Measurements from ENCODE around the gene HPGD.

DNA sequence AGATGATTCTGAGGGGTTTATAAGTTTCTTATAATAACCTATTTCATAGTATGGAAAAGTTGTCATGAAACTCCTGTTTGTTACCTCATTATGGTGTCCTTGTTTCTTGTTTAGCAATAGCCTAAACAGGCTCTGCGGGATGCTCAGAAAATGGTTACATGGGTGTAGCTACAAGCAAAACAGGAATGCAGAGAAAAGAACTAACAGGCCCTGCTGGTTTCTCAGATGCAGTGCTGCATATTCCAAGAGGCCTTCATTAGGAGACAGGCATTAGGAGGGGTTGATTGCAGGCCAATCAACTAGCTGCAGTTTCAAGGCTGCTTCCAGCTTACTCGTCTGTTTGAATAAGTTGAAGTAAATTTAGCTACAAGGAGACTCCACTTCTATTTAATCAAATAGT lies 37.6 kb upstream of the HPGD start:
- TF ChIP-seq, protein P1, sequence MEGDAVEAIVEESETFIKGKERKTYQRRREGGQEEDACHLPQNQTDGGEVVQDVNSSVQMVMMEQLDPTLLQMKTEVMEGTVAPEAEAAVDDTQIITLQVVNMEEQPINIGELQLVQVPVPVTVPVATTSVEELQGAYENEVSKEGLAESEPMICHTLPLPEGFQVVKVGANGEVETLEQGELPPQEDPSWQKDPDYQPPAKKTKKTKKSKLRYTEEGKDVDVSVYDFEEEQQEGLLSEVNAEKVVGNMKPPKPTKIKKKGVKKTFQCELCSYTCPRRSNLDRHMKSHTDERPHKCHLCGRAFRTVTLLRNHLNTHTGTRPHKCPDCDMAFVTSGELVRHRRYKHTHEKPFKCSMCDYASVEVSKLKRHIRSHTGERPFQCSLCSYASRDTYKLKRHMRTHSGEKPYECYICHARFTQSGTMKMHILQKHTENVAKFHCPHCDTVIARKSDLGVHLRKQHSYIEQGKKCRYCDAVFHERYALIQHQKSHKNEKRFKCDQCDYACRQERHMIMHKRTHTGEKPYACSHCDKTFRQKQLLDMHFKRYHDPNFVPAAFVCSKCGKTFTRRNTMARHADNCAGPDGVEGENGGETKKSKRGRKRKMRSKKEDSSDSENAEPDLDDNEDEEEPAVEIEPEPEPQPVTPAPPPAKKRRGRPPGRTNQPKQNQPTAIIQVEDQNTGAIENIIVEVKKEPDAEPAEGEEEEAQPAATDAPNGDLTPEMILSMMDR (IDR thresholded peaks at IDR 0.05): no peak
- TF ChIP-seq POLR2A (IDR thresholded peaks at IDR 0.05): no peak
